HEK293T (cell line): ENCODE results near the gene EBP.

Experiments used
- CTCF ChIA-PET: fragments of 350-600 bp; formaldehyde crosslinking; extraction: SDS; loops from one replicate; lab custom pipeline; 2021; ENCODE audit warnings: antibody characterized with exemption, inconsistent platforms; lab: Yijun Ruan, JAX
- POLR2A ChIA-PET: fragments of 350-600 bp; formaldehyde crosslinking; extraction: SDS; loops from one replicate; lab custom pipeline; 2020; ENCODE audit warnings: antibody characterized with exemption, inconsistent platforms; lab: Yijun Ruan, JAX
- DNase-seq: peaks from one replicate; pipeline ENCODE4 v3.0.0; 2012; ENCODE audit warnings: mixed read lengths; ENCODE audit errors: extremely low spot score
- ARNT ChIP-seq: fragments of 450-650 bp; IDR thresholded peaks from 2 replicates; pipeline ENCODE4 v1.6.1; 2017; ENCODE audit warnings: mild to moderate bottlenecking
- BHLHE40 ChIP-seq: fragments of 450-650 bp; IDR thresholded peaks from 2 replicates; pipeline ENCODE4 v1.6.1; 2016; ENCODE audit warnings: mild to moderate bottlenecking, moderate library complexity, borderline replicate concordance
- CTBP1 ChIP-seq: fragments of 450-650 bp; IDR thresholded peaks from 2 replicates; pipeline ENCODE4 v1.6.1; 2016; ENCODE audit warnings: borderline replicate concordance
- ELF4 ChIP-seq: fragments of 450-650 bp; IDR thresholded peaks from 2 replicates; pipeline ENCODE4 v1.6.1; 2017; ENCODE audit warnings: antibody characterized with exemption
- FOXA1 ChIP-seq: fragments of 450-650 bp; IDR thresholded peaks from 2 replicates; pipeline ENCODE4 v1.6.1; 2016; ENCODE audit warnings: mild to moderate bottlenecking
- FOXK2 ChIP-seq: fragments of 450-650 bp; IDR thresholded peaks from 2 replicates; pipeline ENCODE4 v1.6.1; 2016; ENCODE audit warnings: mild to moderate bottlenecking
- FOXM1 ChIP-seq: fragments of 450-650 bp; IDR thresholded peaks from 2 replicates; pipeline ENCODE4 v1.6.1; 2017; ENCODE audit warnings: mild to moderate bottlenecking, borderline replicate concordance
- HDGF ChIP-seq: fragments of 450-650 bp; IDR thresholded peaks from 2 replicates; pipeline ENCODE4 v1.6.1; 2017; ENCODE audit warnings: antibody characterized with exemption, borderline replicate concordance
- L3MBTL2 ChIP-seq: fragments of 450-650 bp; conservative IDR thresholded peaks from 2 replicates; pipeline ENCODE4 v1.6.1; 2016; ENCODE audit warnings: mild to moderate bottlenecking
- LEF1 ChIP-seq: fragments of 450-650 bp; IDR thresholded peaks from 2 replicates; pipeline ENCODE4 v1.6.1; 2017; ENCODE audit warnings: mild to moderate bottlenecking, borderline replicate concordance
- NFRKB ChIP-seq: fragments of 450-650 bp; IDR thresholded peaks from 2 replicates; pipeline ENCODE4 v1.6.1; 2016; ENCODE audit warnings: mild to moderate bottlenecking, moderate library complexity
- PKNOX1 ChIP-seq: fragments of 450-650 bp; IDR thresholded peaks from 2 replicates; pipeline ENCODE4 v1.6.1; 2016
- SP1 ChIP-seq: fragments of 450-650 bp; IDR thresholded peaks from 2 replicates; pipeline ENCODE4 v1.6.1; 2017
- SUZ12 ChIP-seq: fragments of 450-650 bp; IDR thresholded peaks from 2 replicates; pipeline ENCODE4 v1.6.1; 2016; ENCODE audit warnings: mild to moderate bottlenecking
- TARDBP ChIP-seq: fragments of 450-650 bp; IDR thresholded peaks from 2 replicates; pipeline ENCODE4 v1.6.1; 2016
- ZNF384 ChIP-seq: fragments of 450-650 bp; IDR thresholded peaks from 2 replicates; pipeline ENCODE4 v1.6.1; 2016

EBP gene

GRCh38 chrX:48507246-48507645, 14.4 kb upstream of the EBP start:
- no peak for DNase-seq
- TF ChIP-seq ELF4 (no peak), LEF1 (no peak), FOXM1 (no peak), FOXA1 (no peak), TARDBP (no peak), CTBP1 (no peak), L3MBTL2 (no peak), SUZ12 (no peak), ZNF384 (no peak), SP1 (no peak), NFRKB (no peak), FOXK2 (no peak), HDGF (no peak), BHLHE40 (no peak), ARNT (no peak), PKNOX1 (no peak)
- CTCF ChIA-PET: no interaction called here
- POLR2A ChIA-PET: interaction anchor here (1.1 kb wide), 1 partner anchor 33 kb away, joined by 3 read pairs; no protein-coding TSS in a partner anchor

- ChIA-PET POLR2A (interaction anchor here (1.1 kb wide), 1 partner anchor 35 kb away, joined by 3 read pairs; no protein-coding TSS in a partner anchor), CTCF (interaction anchor here (0.9 kb wide), 1 partner anchor 27 kb away, joined by 3 read pairs; no protein-coding TSS in a partner anchor)
- DNase-seq: peak; percentile 77
- TF ChIP-seq SP1: no peak
- TF ChIP-seq HDGF: no peak
- TF ChIP-seq SUZ12: no peak
- no peak for TF ChIP-seq LEF1
- TF ChIP-seq FOXA1: no peak
- TF ChIP-seq ELF4: no peak
- no peak for TF ChIP-seq PKNOX1
Observed at GRCh38 chrX:48508400-48509244, 13.0 kb upstream of the EBP start, which contains the start of gene PORCN. Gene PORCN, plus strand, starts transcription at chrX:48508992. Its CDS starts 829 bp downstream, at chrX:48509821.

GRCh38 chrX:48509245-48509590, 12.4 kb upstream of the EBP start:
- POLR2A ChIA-PET: no interaction called here
- TF ChIP-seq CTBP1 (no peak), PKNOX1 (0 out of 2 replicates have a peak, but pooled peaks have one; percentile 5)
- CTCF ChIA-PET: no interaction called here
- no peak for DNase-seq

- TF ChIP-seq TARDBP (no peak), FOXM1 (no peak), SP1 (no peak), ARNT (no peak), ZNF384 (no peak), BHLHE40 (no peak), FOXK2 (no peak), ELF4 (no peak), LEF1 (no peak), FOXA1 (no peak)
- ChIA-PET CTCF (no interaction called here), POLR2A (no interaction called here)
- no peak for DNase-seq
Observed at GRCh38 chrX:48509619-48510018, 12.0 kb upstream of the EBP start.

- peak; percentile 46 for DNase-seq
- POLR2A ChIA-PET: no interaction called here
- CTCF ChIA-PET: no interaction called here
- TF ChIP-seq LEF1 (no peak), SP1 (no peak), HDGF (no peak), L3MBTL2 (no peak), SUZ12 (no peak), ZNF384 (no peak), CTBP1 (no peak)
Observed at GRCh38 chrX:48511560-48511959, 10.0 kb upstream of the EBP start.

GRCh38 chrX:48512371-48512935, 9.2 kb upstream of the EBP start:
- CTCF ChIA-PET: no interaction called here
- no peak for TF ChIP-seq L3MBTL2
- no peak for TF ChIP-seq ELF4
- no peak for TF ChIP-seq ARNT
- no peak for DNase-seq
- POLR2A ChIA-PET: no interaction called here

- POLR2A ChIA-PET: interaction anchor here (0.6 kb wide), 1 partner anchor 310 kb away, joined by 3 read pairs; no protein-coding TSS in a partner anchor
- CTCF ChIA-PET: no interaction called here
- no peak for DNase-seq
- TF ChIP-seq LEF1 (no peak), BHLHE40 (no peak)
Observed at GRCh38 chrX:48513670-48514069, 7.9 kb upstream of the EBP start.
